Peyer's patch (tissue), 4 donors: ENCODE data around the gene MS4A6A.

Experiments
- POLR2A ChIP-seq, 2 donors: fragments of 450-650 bp; IDR thresholded peaks; one replicate each; pipeline ENCODE4 v1.5.1; 2017; ENCODE audit warnings: antibody characterized with exemption in 2 of 2, mild to moderate bottlenecking in 2 of 2, moderate library complexity in 2 of 2
- TF ChIP-seq, protein P1 (sequence below), 6 experiments: fragments of 450-650 bp in 4 of 6; fragments of 200-600 bp in 2 of 6; sonication (generic) in 1 of 6; IDR thresholded peaks; one replicate each; pipeline ENCODE4 v1.5.1; 2017 to 2019; ENCODE audit warnings: antibody characterized with exemption in 6 of 6, mild to moderate bottlenecking in 3 of 6, moderate library complexity in 1 of 6

GRCh38 chr11:60161766-60162165 lies 21.1 kb downstream of the MS4A6A start:
- TF ChIP-seq, protein P1, sequence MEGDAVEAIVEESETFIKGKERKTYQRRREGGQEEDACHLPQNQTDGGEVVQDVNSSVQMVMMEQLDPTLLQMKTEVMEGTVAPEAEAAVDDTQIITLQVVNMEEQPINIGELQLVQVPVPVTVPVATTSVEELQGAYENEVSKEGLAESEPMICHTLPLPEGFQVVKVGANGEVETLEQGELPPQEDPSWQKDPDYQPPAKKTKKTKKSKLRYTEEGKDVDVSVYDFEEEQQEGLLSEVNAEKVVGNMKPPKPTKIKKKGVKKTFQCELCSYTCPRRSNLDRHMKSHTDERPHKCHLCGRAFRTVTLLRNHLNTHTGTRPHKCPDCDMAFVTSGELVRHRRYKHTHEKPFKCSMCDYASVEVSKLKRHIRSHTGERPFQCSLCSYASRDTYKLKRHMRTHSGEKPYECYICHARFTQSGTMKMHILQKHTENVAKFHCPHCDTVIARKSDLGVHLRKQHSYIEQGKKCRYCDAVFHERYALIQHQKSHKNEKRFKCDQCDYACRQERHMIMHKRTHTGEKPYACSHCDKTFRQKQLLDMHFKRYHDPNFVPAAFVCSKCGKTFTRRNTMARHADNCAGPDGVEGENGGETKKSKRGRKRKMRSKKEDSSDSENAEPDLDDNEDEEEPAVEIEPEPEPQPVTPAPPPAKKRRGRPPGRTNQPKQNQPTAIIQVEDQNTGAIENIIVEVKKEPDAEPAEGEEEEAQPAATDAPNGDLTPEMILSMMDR (IDR thresholded peaks at IDR 0.05): no peak
- TF ChIP-seq POLR2A (IDR thresholded peaks at IDR 0.05): no peak
